Activated CD4-positive, alpha-beta T cell treated with anti-CD3 and anti-CD28 coated beads, Interleukin-2, amount 50 U/mL, for 1 hour (primary cell): ENCODE results near the gene CABP2.
"Not testable (repeated sequence)": the region's sequence is repeated elsewhere in the genome, so short reads cannot be mapped to it uniquely, and the experiment has no call there.

Experiments used
- DNase-seq: peaks from one replicate; pipeline ENCODE4 v3.0.0-alpha.2; 2020

Gene CABP2

DNA sequence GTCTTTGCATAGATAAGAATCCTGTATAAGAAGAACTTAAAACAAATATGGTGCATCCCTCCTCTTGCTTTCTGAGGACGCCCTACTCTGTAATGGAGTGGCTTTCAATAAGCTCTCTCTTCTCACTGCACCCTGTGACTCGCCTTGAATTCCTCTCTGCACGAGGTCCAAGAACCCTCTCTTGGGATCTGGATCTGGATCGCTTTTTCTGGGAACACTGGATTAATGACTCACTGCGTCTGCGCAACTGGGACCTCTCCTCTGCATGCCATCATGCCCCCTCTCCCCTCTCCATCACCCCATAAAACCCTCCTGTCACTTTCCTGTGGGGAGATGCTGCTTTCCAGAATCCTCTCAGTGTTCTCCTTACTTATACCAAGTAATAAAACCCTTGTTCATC, 15.1 kb upstream of the CABP2 start:
- DNase-seq, result no peak

DNA sequence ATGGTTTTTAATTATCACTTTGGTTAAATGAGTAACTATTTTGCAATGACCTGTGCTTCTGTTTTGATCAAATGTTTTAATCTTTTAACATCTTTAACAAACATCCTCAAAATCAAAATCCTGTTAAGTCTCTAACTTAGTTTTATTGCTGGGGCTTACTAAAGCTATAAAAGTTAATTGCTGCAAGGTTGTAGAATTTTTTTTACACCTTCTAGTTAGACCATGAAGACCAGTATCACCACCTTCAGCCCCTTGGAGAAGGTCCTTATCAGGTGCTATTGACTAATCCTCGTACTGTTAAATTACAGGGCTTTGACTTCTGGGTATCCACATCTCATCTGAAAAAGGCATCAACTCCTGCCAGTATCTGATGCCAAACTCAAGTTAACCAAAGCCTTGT, 12.3 kb upstream of the CABP2 start:
- no peak for DNase-seq

DNA sequence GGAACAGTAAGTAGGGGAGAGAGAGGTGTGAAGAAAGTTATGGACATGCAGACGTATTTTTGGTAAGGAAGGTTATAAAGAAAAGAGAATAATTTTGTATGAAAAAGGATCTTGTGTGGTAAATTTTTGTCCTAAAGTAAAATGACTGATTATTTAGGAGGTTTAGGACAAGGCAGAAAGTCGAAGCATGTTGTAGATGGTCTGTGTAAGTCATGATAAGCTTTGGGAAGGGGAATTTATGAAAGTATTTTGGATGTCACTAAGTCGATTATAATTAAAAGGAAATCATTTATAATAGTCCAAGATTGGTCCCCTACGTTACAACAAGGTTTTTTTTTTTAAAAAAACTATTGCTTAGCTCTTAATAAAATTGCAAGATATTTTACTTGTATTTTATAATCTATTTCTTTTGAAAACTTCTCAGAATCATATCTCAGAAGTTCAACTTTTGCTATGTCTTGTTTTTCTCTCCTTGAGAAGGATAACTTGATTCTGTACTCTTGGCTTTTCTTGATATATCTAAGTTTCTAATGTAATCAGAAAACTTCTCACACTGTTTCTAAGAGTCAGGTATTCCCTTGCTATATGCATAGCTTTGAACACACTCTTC, 10.9 kb upstream of the CABP2 start:
- DNase-seq, result no peak

DNA sequence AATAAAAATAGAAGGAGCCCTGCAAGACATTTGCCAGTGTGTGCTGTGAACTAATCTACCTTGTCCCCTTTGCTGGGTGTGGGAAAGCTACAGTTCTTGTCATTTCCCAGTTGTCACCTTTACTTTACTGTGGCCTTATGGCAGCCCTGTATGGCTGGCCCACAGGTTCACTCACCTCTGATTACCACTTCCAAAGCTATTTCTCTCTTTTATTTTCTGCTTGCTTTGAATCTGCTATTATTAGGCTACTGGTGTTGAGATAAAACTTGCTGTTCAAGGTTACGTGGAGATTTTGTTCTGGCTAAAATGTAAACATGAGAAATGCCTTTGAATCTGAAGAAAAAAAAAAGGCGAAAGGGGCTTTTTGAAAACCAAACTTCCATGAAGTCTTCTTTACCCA, 9.6 kb upstream of the CABP2 start:
- no peak for DNase-seq

DNA sequence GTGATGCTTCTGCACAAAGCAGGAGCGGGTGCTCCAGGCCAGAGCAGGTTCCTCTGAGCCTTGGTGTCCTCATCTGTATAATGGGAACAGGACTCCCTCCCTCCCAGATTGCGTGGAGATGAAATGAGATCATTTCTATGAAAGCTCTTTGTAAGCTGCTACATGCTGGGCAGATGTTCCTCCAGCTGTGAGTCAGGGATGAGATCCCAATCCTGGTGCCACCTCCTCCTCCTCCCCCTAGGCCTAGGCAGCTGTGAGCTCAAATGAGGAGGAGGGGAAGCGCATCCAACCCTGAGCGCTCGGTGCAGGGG, 7.0 kb upstream of the CABP2 start:
- no peak for DNase-seq

DNA sequence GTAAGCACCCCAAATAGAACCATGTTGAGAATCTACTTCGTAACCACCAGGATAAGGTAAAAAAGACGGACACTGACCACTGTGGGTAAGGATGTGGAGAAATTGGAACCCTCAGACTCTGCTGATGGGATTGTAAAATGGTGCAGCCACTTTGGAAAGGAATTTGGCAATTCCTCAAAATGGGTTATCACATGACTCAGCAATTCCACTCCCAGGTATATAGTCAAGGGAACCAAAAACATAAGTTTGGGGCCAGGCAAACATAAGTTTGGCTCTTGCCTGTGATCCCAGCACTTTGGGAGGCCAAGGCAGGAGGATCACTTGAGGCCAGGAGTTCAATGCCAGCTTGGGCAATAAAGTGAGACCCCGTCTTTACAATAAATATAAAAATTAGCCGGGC, 5.1 kb upstream of the CABP2 start:
- DNase-seq, result no peak

DNA sequence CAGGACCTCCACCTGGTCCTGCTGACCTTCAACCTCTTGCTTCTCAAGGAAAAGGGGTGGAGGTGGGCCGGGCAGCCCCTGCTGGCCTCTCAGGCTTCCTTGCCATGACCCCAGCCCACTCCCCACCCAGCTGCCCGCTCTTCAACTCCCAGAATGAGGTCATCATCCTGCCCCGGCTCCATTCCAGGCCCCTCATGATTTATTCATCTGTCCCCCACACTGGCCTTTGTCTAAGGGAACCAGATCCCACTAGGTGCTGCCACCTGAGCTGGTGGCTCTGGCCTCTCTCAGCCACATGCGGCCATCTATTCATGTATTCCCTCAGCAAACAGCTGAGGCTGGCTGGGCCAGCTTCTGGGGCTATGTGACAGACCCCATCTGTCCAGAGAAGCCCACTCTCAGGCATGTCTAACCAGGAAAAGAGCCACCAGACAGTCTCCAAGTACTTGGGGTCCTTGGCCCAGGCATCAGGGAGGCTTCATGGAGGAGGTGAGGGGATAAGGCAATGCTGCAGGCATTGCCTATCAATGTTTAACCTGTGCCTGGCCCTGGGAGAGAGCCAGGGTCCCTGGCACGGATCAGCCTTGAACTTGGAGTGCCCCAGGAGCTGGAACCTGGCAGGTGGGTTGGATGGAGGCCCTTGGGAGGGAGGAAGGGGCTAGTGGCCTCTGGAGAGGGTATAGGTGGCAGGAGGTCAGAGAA, 2.2 kb upstream of the CABP2 start:
- no peak for DNase-seq

DNA sequence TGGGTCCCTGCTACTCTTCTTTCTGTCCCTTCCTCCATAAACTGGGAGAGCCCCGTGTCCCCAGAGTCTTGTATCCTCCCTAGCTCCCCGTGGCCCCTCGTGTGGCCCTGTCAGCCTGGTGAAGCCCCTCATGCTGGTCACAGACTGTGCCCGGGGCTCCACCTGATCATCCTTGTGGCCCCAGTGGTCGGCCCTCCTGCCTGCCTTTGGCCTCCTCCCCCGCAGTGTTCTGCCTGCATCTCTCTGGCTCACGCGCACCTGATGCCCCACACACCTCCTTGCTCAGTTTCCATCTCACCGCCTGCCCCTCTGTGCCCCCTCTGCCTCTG, 1.2 kb upstream of the CABP2 start:
- DNase-seq, result no peak

DNA sequence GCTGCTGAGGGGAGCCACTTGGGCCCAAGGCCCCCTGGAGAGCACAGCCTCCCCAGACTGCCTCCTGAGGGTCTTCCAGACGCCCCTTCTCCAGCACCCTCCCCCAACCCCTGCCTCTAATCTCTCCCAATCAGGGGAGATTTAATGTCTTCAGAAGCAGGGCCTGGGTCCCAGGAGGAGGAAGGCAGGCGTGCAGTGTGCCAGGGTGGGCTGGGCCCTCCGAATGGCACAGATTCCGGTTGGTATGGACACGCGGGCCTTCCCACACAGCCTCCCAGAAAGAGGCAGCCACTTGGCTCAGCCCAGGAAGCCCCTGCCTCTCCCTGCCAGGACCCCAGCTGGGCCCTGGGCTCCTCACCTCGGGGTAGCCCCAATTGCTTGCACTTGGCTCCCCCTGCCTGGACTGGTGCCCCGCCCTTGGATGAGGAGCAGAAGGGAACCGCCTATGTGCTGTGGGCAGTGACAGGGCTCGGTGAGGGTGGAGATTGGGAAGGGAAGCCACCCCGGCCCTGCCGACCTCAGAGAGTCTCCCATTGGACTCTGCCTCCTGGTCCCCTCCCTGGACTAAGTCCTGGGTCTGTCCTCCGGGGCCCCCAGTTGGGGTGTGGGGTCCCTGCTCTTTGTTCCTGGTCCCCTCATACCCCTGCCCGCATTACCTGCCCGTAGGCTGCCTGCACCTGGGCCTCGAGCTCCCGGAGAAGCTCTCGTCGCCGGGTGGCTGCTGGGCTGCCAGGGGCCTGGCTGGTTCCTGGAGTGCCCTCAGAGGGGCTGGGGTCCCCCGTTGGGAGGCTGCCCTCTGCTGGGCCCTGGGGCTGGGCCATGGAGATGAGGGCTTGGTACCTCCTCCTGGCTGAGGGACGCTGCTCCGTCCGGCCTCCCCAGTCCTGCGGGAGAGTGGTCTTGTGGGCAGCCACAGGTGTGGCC, 572 bp upstream of the CABP2 start:
- DNase-seq, result no peak

DNA sequence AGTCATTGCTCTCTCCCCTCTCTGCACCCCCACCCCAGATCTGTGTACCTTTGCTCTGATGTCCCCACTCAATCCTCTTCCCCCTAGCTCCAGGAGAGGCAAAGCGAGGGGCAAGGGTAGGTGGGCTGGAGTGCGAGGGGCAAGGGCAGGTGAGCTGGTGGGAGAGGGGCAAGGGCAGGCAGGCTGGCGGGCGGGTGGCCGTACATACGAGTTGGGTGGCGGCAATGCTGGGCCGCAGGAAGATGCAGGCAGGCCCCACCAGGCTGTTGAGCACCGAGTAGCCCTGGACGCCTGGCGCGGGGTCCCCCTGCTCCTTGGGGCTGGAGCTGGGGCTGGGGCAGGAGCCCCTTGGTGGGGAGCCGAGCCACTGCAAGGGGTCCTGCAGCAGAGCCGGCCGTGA, 908 bp downstream of the CABP2 start:
- no peak for DNase-seq

DNA sequence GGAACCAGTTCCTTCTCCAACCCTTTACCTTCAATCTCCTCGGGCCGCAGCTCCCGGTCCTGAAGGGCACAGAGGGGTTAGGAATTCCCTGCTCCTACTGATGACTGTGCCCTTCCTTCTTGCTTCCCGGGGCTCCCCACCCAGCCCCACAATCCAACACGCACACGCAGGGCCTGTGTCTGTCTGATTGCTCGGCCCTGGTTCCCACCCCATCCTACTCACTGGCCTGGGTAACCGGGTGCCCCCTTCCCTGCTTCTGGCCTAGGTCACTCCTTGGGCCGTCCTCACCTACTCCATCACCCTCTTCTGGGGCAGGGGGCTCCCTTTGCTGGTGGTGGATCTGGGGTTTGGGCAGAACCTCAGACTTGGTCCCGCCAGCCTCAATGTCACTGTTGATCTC, 1.3 kb downstream of the CABP2 start:
- no peak for DNase-seq

DNA sequence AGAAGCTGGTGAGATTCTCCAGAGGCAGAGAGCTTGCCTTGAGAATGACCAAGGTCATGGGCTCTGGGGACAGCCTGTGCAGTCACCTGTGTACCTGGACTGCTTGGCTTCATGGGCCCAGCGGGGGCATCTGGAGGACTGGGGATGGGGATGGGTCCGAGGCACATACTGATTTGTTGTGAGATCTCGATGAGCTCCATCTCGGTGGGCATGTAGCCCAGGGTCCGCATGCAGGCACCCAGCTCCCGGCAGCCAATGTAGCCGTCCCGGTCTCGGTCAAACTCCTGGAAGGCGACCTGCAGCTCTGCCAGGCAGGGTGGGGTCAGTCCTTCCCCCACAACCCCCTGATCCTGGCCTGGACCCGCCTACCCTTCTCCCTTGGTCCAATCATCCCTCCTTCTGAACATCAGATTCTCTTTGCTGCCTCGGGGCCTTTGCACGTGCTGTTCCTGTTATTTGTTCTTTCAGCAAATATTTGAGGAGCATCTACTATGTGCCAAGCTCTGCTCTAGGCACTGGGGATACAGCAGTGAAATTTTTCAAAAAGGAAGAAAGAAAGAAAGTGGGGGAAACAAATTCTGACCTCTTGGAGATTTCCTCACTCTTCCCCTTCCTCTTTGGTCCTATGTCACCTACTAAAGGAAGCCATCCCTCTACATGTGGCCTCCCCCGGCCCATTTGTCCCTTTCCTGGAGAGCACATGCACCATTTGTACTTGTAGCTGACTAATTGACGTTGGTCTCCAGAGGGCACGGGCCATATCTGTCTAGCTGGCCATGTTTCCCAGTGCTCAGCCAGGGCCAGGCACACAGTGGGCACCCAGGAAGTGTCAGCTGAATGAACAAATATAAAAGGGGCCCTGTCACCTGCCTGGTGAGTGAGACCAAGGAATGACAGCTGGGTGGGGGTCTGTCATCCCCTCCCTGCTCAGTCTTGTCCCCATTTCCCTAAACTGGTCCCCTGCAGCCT, 2.1 kb downstream of the CABP2 start:
- no peak for DNase-seq

DNA sequence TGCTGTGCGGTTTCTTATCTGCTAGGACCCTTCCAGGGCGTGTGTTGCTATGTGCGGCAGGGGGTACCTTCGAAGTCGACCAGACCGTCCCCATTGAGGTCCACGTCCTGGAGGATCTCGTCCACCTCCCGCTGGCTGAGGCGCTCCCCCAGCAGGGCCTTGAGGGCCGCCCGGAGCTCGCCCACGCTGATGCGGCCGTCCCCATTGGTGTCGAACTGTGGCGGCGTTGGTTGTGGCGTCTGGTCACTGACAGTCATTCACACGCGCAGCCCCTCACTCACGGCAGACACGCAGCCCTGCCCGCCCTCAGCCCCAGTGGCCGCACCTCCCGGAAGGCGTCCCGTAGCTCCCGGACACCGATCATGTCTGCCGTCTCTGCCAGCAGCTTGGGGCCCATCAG, 3.5 kb downstream of the CABP2 start:
- DNase-seq, result no peak

DNA sequence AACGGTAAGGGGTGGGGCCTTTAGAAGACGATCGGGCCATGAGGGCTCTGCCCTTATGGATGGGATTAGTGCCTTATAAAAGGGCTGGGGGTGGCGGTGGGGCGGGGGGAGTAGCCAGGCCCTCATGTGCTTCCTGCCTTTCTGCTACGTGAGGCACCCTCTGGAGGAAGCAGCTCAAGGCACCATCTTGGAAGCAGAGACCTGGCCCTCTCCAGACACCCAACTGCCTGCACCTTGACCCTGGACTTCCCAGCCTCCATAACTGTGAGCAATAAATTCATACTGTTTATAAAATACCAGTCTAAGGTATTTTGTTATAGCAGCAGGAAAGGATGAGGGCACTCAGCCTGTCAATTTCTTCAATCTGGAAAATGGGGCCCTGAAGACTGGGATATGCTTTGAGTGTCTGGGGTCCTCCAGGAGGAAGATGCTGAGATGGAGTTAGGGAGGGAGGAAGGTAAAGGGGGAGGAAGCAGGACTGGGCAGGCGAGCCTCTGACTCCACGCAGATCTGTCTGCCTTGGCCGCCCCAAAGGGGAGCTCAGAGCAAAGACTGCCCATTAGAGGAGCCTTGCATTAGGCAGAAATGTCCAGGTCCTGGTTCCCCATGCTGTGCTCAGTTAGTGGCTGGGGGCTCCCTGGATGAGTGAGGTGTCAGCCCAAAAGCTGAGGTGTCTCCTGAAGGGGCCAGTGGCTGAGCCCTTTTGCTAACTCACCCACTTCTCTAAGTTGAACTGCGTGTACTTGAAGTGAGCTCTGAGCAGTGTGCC, 5.3 kb downstream of the CABP2 start:
- no peak for DNase-seq

DNA sequence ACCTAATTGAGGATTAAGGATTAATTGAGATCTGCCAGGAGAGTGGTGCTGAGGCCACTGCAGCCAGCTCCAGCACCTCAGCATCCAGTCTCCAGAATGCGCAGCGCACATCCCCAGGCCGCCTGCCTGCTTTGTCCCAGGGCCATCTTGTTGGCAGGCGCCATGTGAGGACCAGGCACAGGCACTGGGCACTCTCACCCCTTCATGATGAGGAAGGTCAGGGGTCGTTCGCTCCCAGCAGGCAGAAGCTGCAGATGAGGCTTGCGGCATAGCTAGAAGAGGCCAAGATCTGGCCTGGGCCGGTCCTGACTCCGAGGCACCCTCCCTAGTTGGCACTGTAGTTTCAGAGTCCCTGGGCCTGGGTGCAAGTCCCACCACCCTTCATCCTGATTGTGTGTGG, 6.4 kb downstream of the CABP2 start:
- DNase-seq, result no peak

DNA sequence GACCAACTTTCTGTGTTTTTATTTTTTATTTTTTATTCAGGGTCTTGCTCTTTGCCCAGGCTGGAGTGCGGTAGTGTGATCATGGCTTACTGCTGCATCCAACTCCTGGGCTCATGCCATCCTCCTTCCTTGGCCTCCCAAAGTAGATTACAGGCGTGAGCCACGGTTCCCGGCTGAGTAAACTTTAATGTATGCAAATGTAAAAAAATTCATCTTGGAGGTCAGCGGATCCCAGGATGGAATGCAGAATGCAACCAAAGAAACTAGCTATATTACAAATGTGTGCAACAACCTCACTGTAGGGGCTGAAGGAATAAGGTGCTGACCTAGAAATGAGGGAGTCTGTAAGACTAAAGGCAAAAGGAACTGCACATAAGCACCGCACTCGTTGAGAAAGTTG, 9.1 kb downstream of the CABP2 start:
- DNase-seq, result no peak

DNA sequence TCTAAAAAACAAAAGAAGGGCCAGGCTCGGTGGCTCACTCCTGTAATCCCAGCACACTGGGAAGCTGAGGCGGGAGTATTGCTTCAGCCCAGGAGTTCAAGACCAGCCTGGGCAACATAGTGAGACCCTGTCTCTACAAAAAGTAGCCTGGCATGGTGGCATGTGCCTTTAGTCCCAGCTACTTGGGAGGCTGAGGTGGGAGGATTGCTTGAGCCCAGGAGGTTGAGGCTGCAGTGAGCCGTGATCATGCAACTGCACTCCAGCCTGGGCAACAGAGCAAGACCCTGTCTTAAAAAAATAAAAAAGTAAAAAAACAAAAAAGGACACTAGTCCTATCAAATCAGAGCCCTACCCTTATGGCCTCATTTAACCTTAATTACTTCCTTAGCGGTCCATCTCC, 11.7 kb downstream of the CABP2 start:
- not testable (repeated sequence) for DNase-seq

DNA sequence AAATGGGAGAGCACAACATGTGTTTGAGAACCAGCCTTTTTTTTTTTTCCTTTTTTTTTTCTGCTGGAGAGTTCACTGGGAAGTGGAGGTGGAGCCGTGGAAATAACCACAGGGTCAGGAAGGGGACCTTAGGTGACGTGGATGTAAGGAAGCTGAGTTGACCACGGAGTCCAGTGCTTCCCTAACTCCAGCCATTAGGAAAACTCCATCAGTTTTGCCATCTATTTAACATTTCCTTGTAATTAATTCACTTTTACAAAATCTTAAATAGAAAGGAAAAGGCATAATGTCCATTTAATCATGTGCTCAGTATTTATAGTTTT, 13.3 kb downstream of the CABP2 start:
- no peak for DNase-seq

DNA sequence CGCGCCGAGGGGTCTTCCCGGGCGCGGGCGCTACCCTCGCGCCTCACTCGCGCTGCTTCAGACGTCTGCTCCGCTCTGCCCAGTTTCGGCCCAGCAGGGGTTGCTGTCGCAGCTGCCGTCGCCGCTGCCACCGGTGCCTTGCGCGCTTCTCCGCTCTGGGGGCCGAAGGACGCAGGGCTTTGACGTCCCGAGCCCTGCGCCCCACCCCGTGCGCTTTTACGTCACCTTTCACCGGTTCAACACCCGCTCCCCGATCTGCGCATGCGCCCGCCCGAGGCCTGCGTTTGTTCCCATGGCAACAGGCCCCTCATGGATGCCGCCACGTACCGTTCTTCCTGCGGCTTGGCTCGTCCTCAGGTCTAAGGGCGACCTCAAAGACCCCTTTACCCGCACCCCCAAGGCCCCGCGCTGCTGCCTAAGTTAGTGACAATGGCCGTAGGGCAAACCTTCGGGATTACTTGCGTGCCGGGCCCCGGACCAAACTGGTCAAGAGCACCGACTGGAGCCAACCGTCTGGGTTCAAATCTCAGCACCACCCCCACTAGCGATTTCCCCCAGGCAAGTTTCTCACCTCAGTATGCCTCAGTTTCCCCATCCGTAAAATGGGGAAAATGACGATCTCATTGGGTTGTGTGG, 14.6 kb downstream of the CABP2 start:
- DNase-seq, result peak; percentile 100

DNA sequence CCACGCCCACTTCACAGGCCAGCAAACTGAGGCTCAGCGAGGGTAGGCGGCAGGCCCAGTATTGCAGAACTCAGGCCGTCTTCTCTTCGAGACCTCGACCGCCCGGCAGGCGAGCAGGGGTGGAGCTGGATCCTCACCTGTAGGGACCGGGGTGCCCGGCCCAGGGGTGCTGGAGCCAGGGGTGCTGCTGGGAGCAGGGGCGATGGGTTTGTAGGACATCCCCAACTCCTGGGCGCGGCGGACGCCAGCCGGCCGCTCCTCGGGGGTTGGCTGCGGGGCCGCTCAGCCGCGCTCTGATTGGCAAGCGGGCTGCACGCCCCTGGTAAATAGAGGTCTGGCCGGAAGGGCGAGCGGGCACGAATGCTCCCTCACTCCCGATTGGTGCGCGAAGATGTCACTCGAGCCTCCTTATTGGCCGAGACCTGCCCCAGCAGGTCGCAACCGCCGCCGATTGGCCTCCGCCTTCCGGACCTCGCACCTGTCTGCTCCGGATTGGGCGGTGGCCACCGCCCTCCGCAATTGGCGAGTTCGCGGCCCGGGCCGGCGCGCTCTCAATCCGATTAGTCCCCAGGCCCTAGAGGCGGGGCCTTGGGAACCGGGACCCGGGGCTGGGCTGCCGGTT, 15.3 kb downstream of the CABP2 start, which contains the start of gene CDK2AP2:
TSS of gene CDK2AP2 (minus strand) at position 299 of the 622 bp plus-strand sequence. CDS start at position 219, 80 bp downstream.
- DNase-seq, result peak; percentile 96

DNA sequence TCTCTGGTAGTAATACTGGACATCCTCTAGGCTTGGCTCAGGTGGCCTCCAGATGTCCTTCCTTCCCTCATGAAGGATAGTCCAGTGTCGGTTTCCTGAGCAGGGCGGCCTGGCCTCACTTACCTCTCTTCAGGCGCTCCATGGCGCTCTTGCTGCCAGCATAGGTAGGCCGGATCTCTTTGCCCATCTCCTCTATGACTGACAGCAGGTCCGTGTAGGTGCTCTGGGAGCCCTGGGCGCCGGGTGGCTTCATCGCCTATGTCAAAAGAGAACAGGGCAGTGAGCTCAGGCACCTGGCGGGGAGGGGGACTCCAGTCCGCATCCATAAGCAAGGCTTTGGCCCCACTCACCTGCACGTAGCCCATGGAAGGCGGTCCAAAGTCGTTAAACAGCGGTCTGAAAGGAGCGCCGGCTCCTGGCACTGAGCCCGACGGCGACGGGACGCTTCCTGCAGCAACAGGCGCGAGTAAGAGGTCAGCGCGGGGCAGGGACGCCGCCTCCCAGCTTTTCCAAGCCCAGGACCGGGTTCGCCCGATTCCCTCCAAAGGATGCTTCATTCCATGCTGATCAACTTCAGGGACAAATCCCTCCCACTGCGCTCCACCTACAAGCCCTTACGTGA, 15.9 kb downstream of the CABP2 start:
- no peak for DNase-seq
